Adrenal gland (tissue), 12 donors: ENCODE measurements around the gene SLC9B2. TPM values are rescaled to one million over a fixed set of nuclear protein-coding genes. Genes with fewer than 3 reads are reported as not detected.

Experiments used
- DNase-seq, 7 donors: peaks; one replicate each; pipeline ENCODE4 v3.0.0-alpha.2; 2019 to 2020
- H3K27ac ChIP-seq, 5 donors: fragments of 200-600 bp; sonication (generic) in 4 of 5; 1 replicate in 3 of 5; 2 replicates in 2 of 5; pipeline versions ENCODE4 v1.5.1 to v1.8.0; 2016 to 2020; ENCODE audit warnings: mild to moderate bottlenecking in 1 of 5
- H3K27me3 ChIP-seq: fragments of 200-600 bp; 2 replicates; pipeline ENCODE4 v1.8.0; 2021
- H3K36me3 ChIP-seq, 2 donors: fragments of 200-600 bp; replicated peaks in 1 of 2; 1 replicate in 1 of 2; 2 replicates in 1 of 2; pipeline versions ENCODE4 v1.5.1 to v1.8.0; 2018 to 2022
- H3K4me1 ChIP-seq, 2 donors: fragments of 200-600 bp; replicated peaks in 1 of 2; 1 replicate in 1 of 2; 2 replicates in 1 of 2; pipeline versions ENCODE4 v1.5.1 to v1.8.0; 2018 to 2021
- H3K4me3 ChIP-seq, 4 donors: fragments of 200-600 bp; sonication (generic) in 3 of 4; one replicate each; pipeline ENCODE4 v1.5.1; 2016 to 2018
- H3K9me3 ChIP-seq, 3 donors: fragments of 200-600 bp; sonication (generic) in 1 of 3; replicated peaks in 1 of 3; 1 replicate in 2 of 3; 2 replicates in 1 of 3; pipeline versions ENCODE4 v1.5.1 to v1.8.0; 2016 to 2021
- CTCF ChIP-seq, 6 experiments: fragments of 450-650 bp in 4 of 6; fragments of 200-600 bp in 2 of 6; sonication (generic) in 1 of 6; IDR thresholded peaks; 1 replicate in 5 of 6; 2 replicates in 1 of 6; pipeline versions ENCODE4 v1.5.1 to v1.8.0; 2016 to 2021; ENCODE audit warnings: antibody characterized with exemption in 6 of 6, mild to moderate bottlenecking in 2 of 6, moderate library complexity in 1 of 6
- POLR2A ChIP-seq, 2 donors: fragments of 450-650 bp; IDR thresholded peaks; one replicate each; pipeline ENCODE4 v1.6.1; 2017; ENCODE audit warnings: antibody characterized with exemption in 2 of 2, mild to moderate bottlenecking in 2 of 2, moderate library complexity in 1 of 2
- WGBS, 4 donors: extraction: QIAGEN DNeasy Blood & Tissue Kit in 2 of 4; methylation state at CpG; one replicate each; pipeline versions ENCODE4 v1.1.5 to v1.1.7; 2013 to 2017; 5-methylcytosine and 5-hydroxymethylcytosine counted together
- intact Hi-C, 2 donors: fragments of 100-400 bp; cut with DNase I; formaldehyde crosslinking; loops; one replicate each; pipeline versions ENCODE4 v1.14.1 to v1.15.0; 2022 to 2023
- polyA plus RNA-seq, 3 donors: library from polyadenylated mRNA; stranded (reverse); fragments of 200-250 nt in 2 of 3; fragments of 350-450 nt in 1 of 3; fragmentation: Illumina TruSeq in 1 of 3; extraction: RNeasy Lipid Tissue Mini Kit (QIAGEN cat#74804) in 1 of 3; gene quantifications; one replicate each; pipeline ENCODE4 v1.2.3, GENCODE V29; 2013 to 2014
- total RNA-seq, 9 donors: library from RNA; depleted of rRNA in 4 of 9; stranded (reverse); fragments of >200 nt in 4 of 9; fragments of 120-200 nt in 1 of 9; fragmentation: NEBNext Ultra II Directional in 1 of 9; extraction: Animal tissue kit (Norgen Biotek cat#: 25700) in 1 of 9; gene quantifications; one replicate each; pipeline versions ENCODE4 v1.1.0 to v1.2.4, GENCODE V29; 2013 to 2023
- donor health status: healthy with polysubstance abuse.
- donor health status: Bipolar disorder and iron deficiency.
- donor health status: DM: yes; HTN: yes; CAD: no.
- donor health status: DM: no; HTN: no; CAD: no.
- donor health status: DM: no; HTN: no; CAD: no.
- donor health status: DM: yes; HTN: yes; CAD: no.

Gene SLC9B2
- total and polyA plus RNA-seq, 12 donors, result 7.2 to 16.3 (median 13.8) TPM

DNA sequence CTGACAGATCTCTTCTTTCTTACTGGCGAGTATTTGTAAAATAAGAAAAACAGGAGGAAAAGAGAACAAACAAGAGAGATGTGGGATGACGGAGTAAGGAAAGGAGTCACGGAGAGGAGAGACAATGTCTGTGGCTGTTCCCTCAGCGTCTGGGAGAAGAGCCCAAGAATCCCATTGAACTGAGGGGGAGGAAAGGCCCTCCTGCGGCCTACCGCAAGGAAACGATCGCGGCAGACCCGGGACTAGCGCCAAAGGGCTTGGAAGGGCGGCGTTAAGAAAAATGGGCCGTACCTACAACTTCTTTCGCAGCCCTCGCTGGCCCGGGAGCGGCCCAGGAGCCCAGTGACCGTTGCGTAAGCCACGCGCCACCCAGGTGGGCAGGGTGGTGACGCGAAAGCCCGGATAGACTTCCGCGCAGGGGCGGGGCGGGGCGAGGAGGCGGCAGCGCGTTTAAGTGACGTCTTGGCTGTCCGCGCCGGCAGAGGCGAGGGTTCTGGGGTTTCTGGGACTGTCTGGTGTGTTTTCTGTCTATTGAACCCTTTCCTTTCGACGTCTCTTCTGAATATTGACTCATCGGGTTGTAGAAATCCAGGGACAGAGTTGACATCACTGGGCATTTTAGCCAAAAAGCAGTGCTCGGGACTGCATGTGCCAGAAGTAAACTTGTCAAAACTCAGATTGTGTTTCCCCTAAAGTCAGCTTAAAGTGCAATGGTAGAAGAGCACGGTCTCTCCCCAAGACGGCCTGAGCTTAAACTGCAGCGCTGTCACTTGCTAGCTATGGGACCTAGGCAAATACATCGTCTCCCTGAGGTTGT, 57.0 kb downstream of the SLC9B2 start, which contains the start of gene SLC9B1:
Gene SLC9B1 (minus strand): TSS at position 398 of the 817 bp plus-strand sequence. CDS start 27,994 bp downstream, outside the sequence.
- WGBS, 4 donors, result 0 to 1% (median 1%) methylated on average over 24 to 46 of the region's 46 CpGs
- DNase-seq, result peak; percentile 97 to 99 (median 98)
- intact Hi-C loops, result no loop called here
- Histone ChIP-seq H3K9me3 (no peaks in the 10 kb centered on the region), H3K27me3 (no peaks in the 10 kb centered on the region), H3K36me3 (no peaks in the 10 kb centered on the region), H3K27ac (peak within 1 kb of the TSS; percentile 37 to 96 (median 90)), H3K4me3 (peak within 1 kb of the TSS in 3 of 4 donors; percentile 1 to 52 (median 35)), H3K4me1 (peaks cover 0 to 7% of the 10 kb centered on the region in 2 donors)
- TF ChIP-seq POLR2A (IDR thresholded peaks at IDR 0.05) (peak; percentile 84 to 89), CTCF (IDR thresholded peaks at IDR 0.05) (no peak)

GRCh38 chr4:103018391-103019307, 57.9 kb downstream of the SLC9B2 start:
- TF ChIP-seq CTCF (IDR thresholded peaks at IDR 0.05) (no peak), POLR2A (IDR thresholded peaks at IDR 0.05) (no peak)
- intact Hi-C loops, result no loop called here
- WGBS, 4 donors, result 29 to 43% (median 41%) methylated on average over 7 to 8 of the region's 8 CpGs
- Histone ChIP-seq H3K4me3 (peak overlapping the region in 2 of 4 donors; percentile 35 to 52), H3K9me3 (no peaks in the 10 kb centered on the region), H3K36me3 (no peaks in the 10 kb centered on the region), H3K27me3 (no peaks in the 10 kb centered on the region), H3K4me1 (peaks cover 0 to 7% of the 10 kb centered on the region in 2 donors), H3K27ac (peak overlapping the region; percentile 4 to 96 (median 90))
- peak; percentile 23 to 68 (median 46) for DNase-seq

DNA sequence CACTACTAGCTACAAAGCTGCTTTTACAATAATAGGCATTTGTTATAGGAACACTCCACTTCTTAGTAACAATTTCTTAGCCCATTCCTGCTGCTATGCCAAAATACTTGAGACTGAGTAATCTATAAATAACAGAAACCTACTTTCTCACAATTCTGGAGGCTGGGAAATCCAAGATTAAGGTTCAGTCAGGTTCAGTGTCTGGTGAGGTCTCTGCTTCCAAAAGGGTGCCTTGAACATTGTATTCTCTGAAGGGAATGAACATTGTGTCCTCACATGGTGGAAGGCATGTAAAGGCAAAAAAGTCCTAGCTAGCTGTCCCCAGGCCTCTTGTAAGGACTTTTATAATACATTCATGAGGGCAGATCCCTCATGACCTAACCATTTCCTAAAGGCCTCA, 64.0 kb downstream of the SLC9B2 start:
- no peak for TF ChIP-seq POLR2A (IDR thresholded peaks at IDR 0.05)
- TF ChIP-seq CTCF (IDR thresholded peaks at IDR 0.05), result no peak
- Histone ChIP-seq H3K36me3 (no peaks in the 10 kb centered on the region), H3K4me1 (peaks cover 8 to 16% of the 10 kb centered on the region in 2 donors), H3K9me3 (no peaks in the 10 kb centered on the region), H3K27me3 (no peaks in the 10 kb centered on the region), H3K27ac (peak overlapping the region; percentile 42 to 87 (median 73)), H3K4me3 (no peak overlapping the region)
- no peak for DNase-seq
- intact Hi-C loops, result no loop called here

DNA sequence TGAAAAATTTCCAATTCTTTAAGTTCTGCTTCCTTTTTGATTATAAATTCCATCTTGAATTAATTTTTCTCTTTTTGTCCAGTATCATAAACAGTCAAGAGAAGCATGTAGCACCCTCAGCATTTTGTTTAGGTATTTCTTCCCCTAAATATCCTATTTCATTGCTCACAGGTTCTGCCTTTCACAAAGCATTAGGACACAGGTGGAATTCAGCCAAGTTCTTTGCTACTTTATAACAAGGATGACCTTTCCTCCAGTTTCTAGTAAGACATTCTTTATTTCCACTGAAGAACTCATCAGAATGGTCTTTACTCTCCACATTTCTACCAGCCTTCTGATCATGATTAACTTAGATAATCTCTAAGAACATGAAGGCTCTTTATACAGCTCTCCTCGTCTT, 64.5 kb downstream of the SLC9B2 start:
- intact Hi-C loops, result no loop called here
- no peaks in the 10 kb centered on the region for H3K36me3 ChIP-seq
- no peaks in the 10 kb centered on the region for H3K27me3 ChIP-seq
- H3K4me1 ChIP-seq, result peaks cover 8 to 16% of the 10 kb centered on the region in 2 donors
- TF ChIP-seq POLR2A (IDR thresholded peaks at IDR 0.05) (no peak), CTCF (IDR thresholded peaks at IDR 0.05) (no peak)
- WGBS, 4 donors, result 46 to 55% (median 50%) methylated on average over 1 of the region's 1 CpG
- no peak overlapping the region for H3K4me3 ChIP-seq
- H3K27ac ChIP-seq, result peak overlapping the region; percentile 42 to 87 (median 73)
- DNase-seq, result peak in 2 of 7 donors; percentile 19 to 31
- H3K9me3 ChIP-seq, result no peaks in the 10 kb centered on the region
